GM12892 (cell line): ENCODE results near the gene CD38.

ENCODE experiments used
- POLR2A ChIP-seq: IDR thresholded peaks from 2 replicates; pipeline ENCODE4 v1.6.1; 2011; ENCODE audit warnings: low read depth, low read length, control low read depth
- POLR2AphosphoS5 ChIP-seq: IDR thresholded peaks from 2 replicates; pipeline ENCODE4 v1.6.1; 2011; ENCODE audit warnings: low read depth, low read length, control low read depth

GRCh38 chr4:15777697-15778288 is 335 bp upstream of the CD38 start:
- TF ChIP-seq POLR2AphosphoS5 (no peak), POLR2A (no peak)
